GM12865 (cell line): ENCODE results near the gene AACS.

Experiments
- DNase-seq: peaks from one replicate; pipeline ENCODE4 v3.0.0; 2010; ENCODE audit warnings: low read depth
- H3K4me3 ChIP-seq: 2 replicates; pipeline ENCODE4 v1.5.1; 2011; ENCODE audit warnings: mild to moderate bottlenecking, low read depth, low read length, control low read depth
- CTCF ChIP-seq: IDR thresholded peaks from 2 replicates; pipeline ENCODE4 v1.5.1; 2011; ENCODE audit warnings: low read length, control low read depth, low read depth, inconsistent platforms; ENCODE audit not compliant: insufficient read depth; ENCODE audit errors: missing control alignments

AACS gene

GRCh38 chr12:125129591-125130255 lies 64.5 kb downstream of the AACS start:
- TF ChIP-seq CTCF = no peak
- DNase-seq = no peak
- no peak overlapping the region for H3K4me3 ChIP-seq

DNA sequence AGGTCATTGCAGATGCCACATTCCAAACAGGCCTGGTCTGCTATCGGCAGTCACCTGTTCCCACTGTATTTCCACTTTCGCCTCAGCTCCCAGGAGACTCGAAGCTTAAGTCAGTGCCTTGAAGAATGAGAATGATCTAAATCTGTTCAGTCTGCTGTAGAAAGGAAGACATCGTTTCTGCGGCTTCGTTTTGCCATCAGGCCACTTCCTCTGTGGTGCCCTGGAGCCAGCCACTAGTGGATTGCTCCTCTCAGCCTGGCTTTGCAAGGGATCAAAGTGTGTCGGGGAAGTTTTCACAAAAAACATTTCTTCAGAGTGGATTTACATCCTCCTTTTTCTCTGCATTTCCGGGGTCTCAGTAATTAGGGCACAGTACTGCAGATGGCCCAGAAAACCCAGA lies 66.7 kb downstream of the AACS start:
- DNase-seq = no peak
- no peak for TF ChIP-seq CTCF

GRCh38 chr12:125132698-125133400 lies 67.6 kb downstream of the AACS start:
- DNase-seq = no peak
- no peak for TF ChIP-seq CTCF
- no peak overlapping the region for H3K4me3 ChIP-seq

More for the DNA sequence above, 66.7 kb downstream of the AACS start:
- H3K4me3 ChIP-seq = no peak overlapping the region

DNA sequence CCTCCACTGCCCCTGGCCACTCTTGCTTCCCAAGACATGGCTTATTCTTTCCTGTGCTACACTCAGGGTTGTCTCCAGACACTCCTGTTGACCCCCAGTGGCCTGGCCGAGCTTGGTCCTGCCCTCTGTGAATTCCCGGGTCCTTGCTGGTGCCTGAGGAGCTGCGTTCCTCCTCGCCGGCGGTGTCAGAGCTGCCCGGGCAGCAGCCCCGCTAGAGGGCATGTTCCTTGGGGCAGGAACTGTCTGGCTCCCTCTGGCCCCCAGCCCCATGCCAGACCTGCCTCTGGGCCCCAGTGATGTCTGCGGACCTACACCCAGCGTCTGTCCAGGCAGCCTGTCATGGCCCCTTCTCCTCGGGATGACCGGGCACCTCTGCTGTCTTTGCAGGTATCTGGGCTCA lies 68.4 kb downstream of the AACS start:
- no peak for TF ChIP-seq CTCF
- DNase-seq = no peak

DNA sequence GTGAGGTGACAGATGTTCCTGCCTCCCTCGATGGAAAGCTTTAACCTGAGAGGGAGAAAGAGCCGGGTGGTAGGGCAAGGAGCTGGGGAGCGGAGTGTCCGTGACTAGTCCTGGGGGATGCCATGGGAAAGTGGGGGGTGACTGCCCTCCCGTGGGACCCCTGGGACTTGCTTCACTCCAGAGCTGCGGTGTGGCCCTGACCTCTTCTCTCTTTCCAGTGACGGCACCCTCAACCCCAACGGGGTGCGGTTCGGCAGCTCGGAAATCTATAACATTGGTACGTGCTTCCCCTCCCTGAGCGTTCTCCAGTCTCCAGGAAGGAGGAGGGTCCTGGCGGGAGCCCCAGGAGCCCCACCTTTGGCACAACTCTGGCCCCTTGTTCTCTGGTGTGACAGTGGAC lies 69.3 kb downstream of the AACS start:
- TF ChIP-seq CTCF = no peak
- H3K4me3 ChIP-seq = no peak overlapping the region

More for the DNA sequence above, 68.4 kb downstream of the AACS start:
- no peak overlapping the region for H3K4me3 ChIP-seq

GRCh38 chr12:125135906-125136305 lies 70.7 kb downstream of the AACS start:
- no peak for DNase-seq
- no peak for TF ChIP-seq CTCF
- H3K4me3 ChIP-seq = no peak overlapping the region

More for the DNA sequence above, 69.3 kb downstream of the AACS start:
- DNase-seq = no peak
